ENCODE results near the gene GREB1L. TPM values are rescaled to one million over a fixed set of nuclear protein-coding genes. Genes with fewer than 3 reads are reported as not detected.

The GREB1L gene
- polyA plus RNA-seq, 1 donor (not counting 4 experiments of a cell fraction or from before 2014, with no cell fraction given) = 5.5 TPM

- dilution Hi-C loops (cut with MboI; ENCODE audit: extremely low pct_ligation_motif_present, low sequenced_read_pairs) = no loop called here
- peak; percentile 80 for FAIRE-seq
- no peak overlapping the region for H3K9ac ChIP-seq (ENCODE audit: control insufficient read depth, extremely low read depth, insufficient read depth, low read length)
Observed at GRCh38 chr18:21391074-21391673, 149.1 kb downstream of the GREB1L start.

GRCh38 chr18:21393986-21394385 lies 152.0 kb downstream of the GREB1L start:
- no peak overlapping the region for H3K4me2 ChIP-seq (ENCODE audit: control insufficient read depth, extremely low read depth, insufficient read depth, low read depth, low read length)
- no peaks in the 10 kb centered on the region for H3K9me3 ChIP-seq (ENCODE audit: control insufficient read depth, low read depth, low read length)
- no peak for DNase-seq (ENCODE audit: low read depth, low spot score)
- H3K27me3 ChIP-seq (ENCODE audit: control insufficient read depth, extremely low read depth, insufficient read depth, low read length) = no peaks in the 10 kb centered on the region
- no peaks in the 10 kb centered on the region for H3K9me1 ChIP-seq (ENCODE audit: control insufficient read depth, extremely low read depth, insufficient read depth, low read length)
- dilution Hi-C loops (cut with MboI; ENCODE audit: extremely low pct_ligation_motif_present, low sequenced_read_pairs) = no loop called here
- no peak overlapping the region for H3K27ac ChIP-seq (ENCODE audit: control insufficient read depth, insufficient read depth, low read length)
- no peaks in the 10 kb centered on the region for H3K79me2 ChIP-seq (ENCODE audit: control insufficient read depth, insufficient read depth, low read length)
- H3K36me3 ChIP-seq (ENCODE audit: control insufficient read depth in 2 of 2, extremely low read depth in 1 of 2, insufficient read depth in 2 of 2, low read length in 2 of 2) = no peaks in the 10 kb centered on the region
- TF ChIP-seq CTCF (optimal IDR thresholded peaks at IDR 0.05 in 1 of 3, IDR thresholded peaks at IDR 0.05 in 1 of 3, conservative IDR thresholded peaks at IDR 0.05 in 1 of 3; ENCODE audit: extremely low read depth in 1 of 3, insufficient read depth in 2 of 3, low read length in 3 of 3) (no peak), EZH2 (IDR thresholded peaks at IDR 0.05; ENCODE audit: low read length) (no peak)
- no peak for FAIRE-seq
- H2AFZ ChIP-seq (ENCODE audit: control insufficient read depth, low read length) = no peak overlapping the region
- H3K4me3 ChIP-seq (ENCODE audit: control insufficient read depth in 2 of 3, extremely low read depth in 1 of 3, insufficient read depth in 2 of 3, low read depth in 1 of 3, low read length in 3 of 3) = no peak overlapping the region
- no peaks in the 10 kb centered on the region for H4K20me1 ChIP-seq (ENCODE audit: control insufficient read depth, extremely low read depth, insufficient read depth, low read length)
- H3K9ac ChIP-seq (ENCODE audit: control insufficient read depth, extremely low read depth, insufficient read depth, low read length) = no peak overlapping the region
- peaks cover 25% of the 10 kb centered on the region for H3K4me1 ChIP-seq (ENCODE audit: control insufficient read depth, extremely low read depth, insufficient read depth, low read length)

More at GRCh38 chr18:21391074-21391673, 149.1 kb downstream of the GREB1L start:
- Histone ChIP-seq H3K79me2 (ENCODE audit: control insufficient read depth, insufficient read depth, low read length) (no peaks in the 10 kb centered on the region), H3K4me3 (ENCODE audit: control insufficient read depth in 2 of 3, extremely low read depth in 1 of 3, insufficient read depth in 2 of 3, low read depth in 1 of 3, low read length in 3 of 3) (no peak overlapping the region), H2AFZ (ENCODE audit: control insufficient read depth, low read length) (no peak overlapping the region), H3K27me3 (ENCODE audit: control insufficient read depth, extremely low read depth, insufficient read depth, low read length) (no peaks in the 10 kb centered on the region), H3K9me1 (ENCODE audit: control insufficient read depth, extremely low read depth, insufficient read depth, low read length) (no peaks in the 10 kb centered on the region), H3K4me2 (ENCODE audit: control insufficient read depth, extremely low read depth, insufficient read depth, low read depth, low read length) (peak overlapping the region; percentile 23), H3K9me3 (ENCODE audit: control insufficient read depth, low read depth, low read length) (no peaks in the 10 kb centered on the region), H3K4me1 (ENCODE audit: control insufficient read depth, extremely low read depth, insufficient read depth, low read length) (peaks cover 25% of the 10 kb centered on the region), H3K36me3 (ENCODE audit: control insufficient read depth in 2 of 2, extremely low read depth in 1 of 2, insufficient read depth in 2 of 2, low read length in 2 of 2) (no peaks in the 10 kb centered on the region), H4K20me1 (ENCODE audit: control insufficient read depth, extremely low read depth, insufficient read depth, low read length) (no peaks in the 10 kb centered on the region), H3K27ac (ENCODE audit: control insufficient read depth, insufficient read depth, low read length) (peak overlapping the region; percentile 60)
- peak; percentile 99 for DNase-seq (ENCODE audit: low read depth, low spot score)
- TF ChIP-seq CTCF (optimal IDR thresholded peaks at IDR 0.05 in 1 of 3, IDR thresholded peaks at IDR 0.05 in 1 of 3, conservative IDR thresholded peaks at IDR 0.05 in 1 of 3; ENCODE audit: extremely low read depth in 1 of 3, insufficient read depth in 2 of 3, low read length in 3 of 3) = no peak
- TF ChIP-seq EZH2 (IDR thresholded peaks at IDR 0.05; ENCODE audit: low read length) = no peak

All from keratinocyte (primary cell).